HUES64 (cell line): ENCODE measurements around the gene OAF. TPM values are rescaled to one million over a fixed set of nuclear protein-coding genes. Genes with fewer than 3 reads are reported as not detected.

Experiments used
- H3K27ac ChIP-seq: 2 replicates; pipeline ENCODE4 v1.7.0; 2013; ENCODE audit warnings: low read depth, low read length, inconsistent platforms
- H3K27me3 ChIP-seq: 2 replicates; pipeline ENCODE4 v1.6.1; 2013; ENCODE audit warnings: mild to moderate bottlenecking, low read length; ENCODE audit not compliant: insufficient read depth
- H3K36me3 ChIP-seq: 2 replicates; pipeline ENCODE4 v1.6.1; 2013; ENCODE audit warnings: mild to moderate bottlenecking, low read length; ENCODE audit not compliant: insufficient read depth
- H3K4me1 ChIP-seq: 2 replicates; pipeline ENCODE4 v1.6.1; 2013; ENCODE audit warnings: mild to moderate bottlenecking, low read length, moderate library complexity; ENCODE audit not compliant: insufficient read depth
- H3K4me3 ChIP-seq: 2 replicates; pipeline ENCODE4 v1.5.1; 2013; ENCODE audit warnings: mild to moderate bottlenecking, low read length, moderate library complexity
- H3K9ac ChIP-seq: 2 replicates; pipeline ENCODE4 v1.6.1; 2013; ENCODE audit warnings: mild to moderate bottlenecking, low read depth, low read length
- H3K9me3 ChIP-seq: 2 replicates; pipeline ENCODE4 v1.6.1; 2013; ENCODE audit warnings: low read depth, low read length; ENCODE audit not compliant: insufficient read depth
- WGBS: fragments of 150-250, 120-280 bp; methylation state at CpG from one replicate; pipeline ENCODE4 v1.1.7; 2013; ENCODE audit warnings: missing lambda C conversion rate; 5-methylcytosine and 5-hydroxymethylcytosine counted together
- polyA plus RNA-seq, 2 experiments: library from polyadenylated mRNA; stranded (reverse); fragments of 50-300 nt; gene quantifications; one replicate each; pipeline ENCODE4 v1.2.3, GENCODE V29; 2013

Gene OAF
- 2.9 TPM for polyA plus RNA-seq (2013, experiment 1 of 2)
- polyA plus RNA-seq (2013, experiment 2 of 2) = 6.2 TPM

DNA sequence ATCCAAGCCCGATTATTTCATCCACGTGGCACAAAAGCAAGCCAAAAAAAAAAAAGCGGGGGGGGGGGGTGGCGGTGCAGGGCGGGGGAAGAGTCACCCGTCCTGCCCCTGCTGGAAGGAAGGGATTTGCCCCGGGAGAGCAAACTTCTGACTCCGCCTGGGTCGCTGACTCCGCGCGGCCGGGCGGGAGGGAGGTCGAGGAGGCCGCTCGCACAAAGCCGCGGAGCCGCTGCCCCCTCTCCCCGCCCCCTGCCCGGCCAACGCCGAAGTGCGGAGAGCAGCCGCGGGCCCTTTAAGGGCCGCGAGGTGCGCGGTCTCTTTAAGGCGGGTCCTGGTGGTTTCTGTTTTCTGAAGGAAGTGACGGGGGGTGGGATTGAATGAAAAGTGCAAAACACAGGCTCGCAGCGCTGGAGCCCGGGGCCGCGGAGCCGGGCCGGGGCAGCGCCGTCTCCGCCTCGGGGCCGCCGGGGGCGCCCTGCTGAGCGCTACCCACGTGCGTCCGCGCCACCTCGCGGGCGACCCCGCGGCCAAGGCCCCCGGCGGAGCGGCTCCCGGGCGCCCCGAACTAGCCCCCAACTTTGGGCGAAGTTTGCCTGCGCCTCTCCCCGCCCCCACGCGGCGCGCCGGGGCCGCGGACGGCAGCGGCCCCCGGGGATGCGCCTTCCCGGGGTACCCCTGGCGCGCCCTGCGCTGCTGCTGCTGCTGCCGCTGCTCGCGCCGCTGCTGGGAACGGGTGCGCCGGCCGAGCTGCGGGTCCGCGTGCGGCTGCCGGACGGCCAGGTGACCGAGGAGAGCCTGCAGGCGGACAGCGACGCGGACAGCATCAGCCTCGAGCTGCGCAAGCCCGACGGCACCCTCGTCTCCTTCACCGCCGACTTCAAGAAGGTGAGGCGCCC, at the start of gene OAF:
OAF (plus strand) TSS at position 407 of the 896 bp plus-strand sequence; CDS start at position 655, 248 bp downstream.
- WGBS = under 1% methylated on average over 103 of the region's 108 CpGs
- peaks cover 17% of the 10 kb centered on the region for H3K4me1 ChIP-seq

DNA sequence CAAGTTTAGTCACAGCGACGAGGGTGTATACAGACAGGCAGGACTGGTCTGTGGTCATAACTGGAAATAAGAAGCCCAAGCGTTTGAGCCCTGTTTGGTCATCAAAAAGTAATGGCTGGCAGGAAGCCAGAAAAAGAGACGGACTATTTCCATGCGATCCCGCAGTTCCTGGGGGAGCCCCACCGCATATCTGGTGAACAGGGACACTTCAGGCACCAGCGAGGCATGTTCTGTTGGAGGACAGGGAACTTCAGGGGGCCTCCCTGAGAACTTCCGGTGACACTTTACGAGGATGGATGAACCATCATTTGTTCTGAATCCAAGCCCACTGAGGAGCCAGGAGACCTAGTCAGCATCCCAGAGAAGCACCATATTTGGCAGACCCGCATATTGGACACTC, 43.2 kb upstream of the OAF start:
- Histone ChIP-seq H3K9ac (no peak overlapping the region), H3K36me3 (no peaks in the 10 kb centered on the region), H3K27ac (no peak overlapping the region), H3K4me3 (no peak overlapping the region), H3K27me3 (peaks cover 80% of the 10 kb centered on the region), H3K9me3 (peaks cover under 1% of the 10 kb centered on the region; the same call in 1 of the 2 replicates), H3K4me1 (no peaks in the 10 kb centered on the region)
- 93% methylated on average over 11 of the region's 11 CpGs for WGBS

More for the DNA sequence above, at the start of gene OAF:
- Histone ChIP-seq H3K27me3 (peaks cover 95% of the 10 kb centered on the region), H3K36me3 (no peaks in the 10 kb centered on the region), H3K9me3 (no peaks in the 10 kb centered on the region), H3K9ac (no peak within 1 kb of the TSS; the same call in 1 of the 2 replicates), H3K4me3 (peak within 1 kb of the TSS; percentile 54), H3K27ac (no peak within 1 kb of the TSS)

GRCh38 chr11:120168108-120168959, 42.5 kb upstream of the OAF start:
- no peak overlapping the region for H3K27ac ChIP-seq
- H3K4me3 ChIP-seq = peak overlapping the region; percentile 56
- no peaks in the 10 kb centered on the region for H3K9me3 ChIP-seq
- H3K27me3 ChIP-seq = peaks cover 87% of the 10 kb centered on the region
- H3K9ac ChIP-seq = peak overlapping the region; percentile 38
- WGBS = 47% methylated on average over 35 of the region's 35 CpGs
- H3K36me3 ChIP-seq = no peaks in the 10 kb centered on the region
- H3K4me1 ChIP-seq = no peaks in the 10 kb centered on the region

- Histone ChIP-seq H3K27me3 (peaks cover 94% of the 10 kb centered on the region), H3K9ac (peak overlapping the region; percentile 38), H3K4me3 (peak overlapping the region; percentile 56), H3K27ac (no peak overlapping the region), H3K36me3 (no peaks in the 10 kb centered on the region), H3K9me3 (no peaks in the 10 kb centered on the region), H3K4me1 (no peaks in the 10 kb centered on the region)
- 3% methylated on average over 71 of the region's 71 CpGs for WGBS
Observed at GRCh38 chr11:120168960-120169681, 41.7 kb upstream of the OAF start.

DNA sequence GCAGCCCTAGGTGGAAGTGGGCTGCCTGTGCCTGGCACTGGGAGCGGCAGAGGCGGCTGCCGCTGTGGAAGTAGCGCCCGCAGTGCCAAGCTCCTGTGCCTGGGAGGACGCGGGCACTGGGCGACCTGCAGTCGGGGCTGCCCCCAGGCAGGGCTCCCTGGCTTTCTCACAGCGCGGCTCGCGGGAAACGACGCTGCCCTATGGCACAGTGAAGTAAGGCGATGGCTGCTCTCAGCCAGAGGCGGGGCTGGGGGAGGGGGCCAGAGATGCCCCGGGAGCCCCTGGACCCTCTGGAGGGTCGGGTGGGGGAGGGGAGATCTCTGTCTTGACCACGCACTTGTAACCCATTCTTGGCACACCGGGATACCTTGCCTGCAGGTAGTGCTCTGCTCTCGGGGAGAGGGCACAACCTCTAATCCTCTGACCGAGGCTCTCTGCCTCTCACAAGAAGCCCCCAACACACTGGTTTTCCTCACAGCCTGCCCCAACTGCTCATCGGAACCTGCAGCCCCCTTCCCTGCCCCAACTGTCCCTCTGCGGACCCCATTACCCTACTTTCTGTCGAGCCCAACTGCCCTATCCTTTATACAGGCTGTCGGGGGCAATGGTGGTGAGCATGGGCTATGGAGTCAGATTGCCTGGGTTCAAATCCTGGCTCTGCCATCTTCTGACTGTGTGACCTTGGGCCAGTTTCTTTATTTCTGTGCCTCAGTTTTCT, 40.7 kb upstream of the OAF start:
- H3K4me1 ChIP-seq = no peaks in the 10 kb centered on the region
- WGBS = 89% methylated on average over 27 of the region's 27 CpGs
- no peak overlapping the region for H3K9ac ChIP-seq
- no peaks in the 10 kb centered on the region for H3K36me3 ChIP-seq
- H3K9me3 ChIP-seq = no peaks in the 10 kb centered on the region
- peaks cover 92% of the 10 kb centered on the region for H3K27me3 ChIP-seq
- H3K27ac ChIP-seq = no peak overlapping the region
- no peak overlapping the region for H3K4me3 ChIP-seq

DNA sequence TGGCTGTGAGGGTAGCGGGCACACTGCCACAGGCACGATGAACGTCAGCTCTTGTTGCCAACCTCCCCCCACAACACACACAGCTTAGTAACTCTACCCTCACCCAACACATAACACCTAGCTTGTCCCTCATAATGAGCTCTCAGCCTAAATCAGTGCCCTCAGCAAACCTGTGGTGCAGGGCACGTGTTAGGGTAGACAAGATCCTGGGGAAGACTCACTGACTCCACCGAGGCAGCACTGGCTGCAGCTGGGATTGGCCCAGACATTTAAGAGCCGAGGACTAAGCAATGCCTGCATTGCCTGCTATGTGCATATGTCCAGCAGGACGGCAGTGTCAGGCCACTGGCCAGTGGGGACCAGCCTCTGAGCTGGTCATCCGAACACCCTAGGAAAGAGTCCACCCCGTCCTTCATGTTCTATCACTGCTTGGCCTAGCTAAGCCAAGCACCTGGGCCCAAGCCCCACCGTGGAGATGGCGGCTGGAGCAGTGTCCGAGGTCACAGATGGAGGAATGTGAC, 40.0 kb upstream of the OAF start:
- no peak overlapping the region for H3K27ac ChIP-seq
- no peak overlapping the region for H3K9ac ChIP-seq
- no peaks in the 10 kb centered on the region; the same call in 1 of the 2 replicates for H3K4me1 ChIP-seq
- peaks cover 94% of the 10 kb centered on the region for H3K27me3 ChIP-seq
- 91% methylated on average over 12 of the region's 12 CpGs for WGBS
- H3K4me3 ChIP-seq = no peak overlapping the region
- H3K9me3 ChIP-seq = no peaks in the 10 kb centered on the region
- no peaks in the 10 kb centered on the region for H3K36me3 ChIP-seq

DNA sequence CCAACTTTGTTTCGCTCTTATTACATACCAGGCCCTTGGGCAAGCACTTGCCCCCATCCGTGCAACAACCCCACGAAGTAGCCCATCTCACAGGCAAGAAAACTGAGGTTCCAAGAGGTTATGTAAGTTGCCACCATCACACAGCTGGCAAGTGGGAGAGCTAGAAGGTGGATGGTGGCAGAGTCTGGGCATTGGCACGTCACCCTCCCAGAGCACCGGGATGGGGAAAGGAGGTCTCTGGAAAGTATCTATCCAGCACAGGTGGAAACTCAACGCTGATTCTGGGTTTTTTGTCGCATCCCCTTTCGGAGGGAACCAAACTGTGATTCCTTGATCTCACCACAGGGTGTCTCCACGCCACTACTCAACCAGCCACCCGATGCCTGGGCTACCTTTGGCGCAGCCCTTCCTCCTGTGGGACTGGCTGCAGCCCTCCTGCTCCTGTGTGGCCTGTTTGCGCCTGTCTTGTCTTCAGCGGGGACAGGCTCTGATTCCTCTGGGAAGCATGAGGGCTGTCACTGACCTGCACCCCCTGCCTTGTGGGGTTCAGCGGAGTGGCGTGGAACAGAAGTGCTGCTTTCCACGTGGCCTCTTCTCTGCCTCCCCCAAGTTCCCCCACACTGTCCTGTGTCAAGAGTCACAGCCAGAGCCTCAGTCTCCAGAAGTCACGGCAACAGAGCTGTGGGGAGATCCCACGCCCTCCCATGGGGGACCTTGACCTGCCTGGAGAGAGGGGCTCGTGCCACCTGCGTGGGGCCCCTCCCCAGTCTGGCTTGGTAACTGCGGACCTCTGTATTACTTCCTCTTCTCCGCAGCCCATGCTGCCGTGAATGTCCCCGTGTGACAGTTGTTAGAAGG, 38.5 kb upstream of the OAF start:
- WGBS = 53% methylated on average over 24 of the region's 24 CpGs
- H3K9ac ChIP-seq = no peak overlapping the region
- H3K27me3 ChIP-seq = peaks cover 93% of the 10 kb centered on the region
- H3K4me1 ChIP-seq = no peaks in the 10 kb centered on the region; the same call in 1 of the 2 replicates
- no peaks in the 10 kb centered on the region for H3K9me3 ChIP-seq
- H3K36me3 ChIP-seq = no peaks in the 10 kb centered on the region
- H3K4me3 ChIP-seq = no peak overlapping the region
- no peak overlapping the region for H3K27ac ChIP-seq

DNA sequence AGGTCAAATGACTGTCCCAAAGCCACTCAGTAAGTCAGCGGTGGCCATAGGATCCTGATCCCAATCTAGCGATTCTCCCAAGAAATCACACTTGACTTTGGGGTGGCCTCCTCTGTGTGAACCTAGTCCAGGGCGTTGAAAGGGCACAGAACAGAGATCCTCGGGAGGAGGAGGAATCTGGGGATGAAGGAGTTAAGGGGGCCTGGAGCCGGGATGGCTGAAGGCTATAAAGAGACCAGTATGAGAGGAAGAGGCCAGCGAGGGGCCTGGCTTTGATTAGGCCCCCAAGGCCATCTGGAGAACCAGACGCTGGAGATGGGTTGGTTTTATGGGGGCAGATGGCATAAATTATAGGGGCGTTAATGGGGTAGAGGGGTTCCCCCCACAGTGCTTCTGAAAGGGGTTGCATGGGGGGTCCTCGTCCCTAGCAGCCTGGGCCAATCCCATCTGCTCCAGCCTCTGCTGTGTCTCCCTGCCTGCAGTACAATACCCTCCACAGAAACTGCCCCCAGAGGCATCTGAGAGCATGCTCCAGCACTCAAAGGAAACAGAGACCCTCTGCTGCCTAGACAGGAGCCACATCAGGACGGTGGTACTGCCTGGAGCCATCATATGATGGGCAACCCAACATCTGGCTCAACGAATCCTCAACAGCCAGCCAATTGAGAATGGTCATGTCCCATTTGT, 37.7 kb upstream of the OAF start:
- 76% methylated on average over 11 of the region's 11 CpGs for WGBS
- no peaks in the 10 kb centered on the region for H3K36me3 ChIP-seq
- H3K27me3 ChIP-seq = peaks cover 91% of the 10 kb centered on the region
- H3K4me1 ChIP-seq = no peaks in the 10 kb centered on the region; the same call in 1 of the 2 replicates
- H3K9me3 ChIP-seq = no peaks in the 10 kb centered on the region
- H3K9ac ChIP-seq = no peak overlapping the region
- H3K4me3 ChIP-seq = no peak overlapping the region
- no peak overlapping the region for H3K27ac ChIP-seq

- Histone ChIP-seq H3K36me3 (no peaks in the 10 kb centered on the region), H3K9ac (no peak overlapping the region), H3K4me3 (no peak overlapping the region), H3K4me1 (no peaks in the 10 kb centered on the region; the same call in 1 of the 2 replicates), H3K27me3 (peaks cover 91% of the 10 kb centered on the region), H3K27ac (no peak overlapping the region), H3K9me3 (no peaks in the 10 kb centered on the region)
- WGBS = 80% methylated on average over 5 of the region's 5 CpGs
Observed at GRCh38 chr11:120173807-120174206, 37.0 kb upstream of the OAF start.
